ENCODE measurements around the gene CPED1.

GRCh38 chr7:121178452-121178851, 189.9 kb downstream of the CPED1 start:
- no peak for TF ChIP-seq POLR2A (IDR thresholded peaks at IDR 0.05)
- TF ChIP-seq, protein P1, sequence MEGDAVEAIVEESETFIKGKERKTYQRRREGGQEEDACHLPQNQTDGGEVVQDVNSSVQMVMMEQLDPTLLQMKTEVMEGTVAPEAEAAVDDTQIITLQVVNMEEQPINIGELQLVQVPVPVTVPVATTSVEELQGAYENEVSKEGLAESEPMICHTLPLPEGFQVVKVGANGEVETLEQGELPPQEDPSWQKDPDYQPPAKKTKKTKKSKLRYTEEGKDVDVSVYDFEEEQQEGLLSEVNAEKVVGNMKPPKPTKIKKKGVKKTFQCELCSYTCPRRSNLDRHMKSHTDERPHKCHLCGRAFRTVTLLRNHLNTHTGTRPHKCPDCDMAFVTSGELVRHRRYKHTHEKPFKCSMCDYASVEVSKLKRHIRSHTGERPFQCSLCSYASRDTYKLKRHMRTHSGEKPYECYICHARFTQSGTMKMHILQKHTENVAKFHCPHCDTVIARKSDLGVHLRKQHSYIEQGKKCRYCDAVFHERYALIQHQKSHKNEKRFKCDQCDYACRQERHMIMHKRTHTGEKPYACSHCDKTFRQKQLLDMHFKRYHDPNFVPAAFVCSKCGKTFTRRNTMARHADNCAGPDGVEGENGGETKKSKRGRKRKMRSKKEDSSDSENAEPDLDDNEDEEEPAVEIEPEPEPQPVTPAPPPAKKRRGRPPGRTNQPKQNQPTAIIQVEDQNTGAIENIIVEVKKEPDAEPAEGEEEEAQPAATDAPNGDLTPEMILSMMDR (IDR thresholded peaks at IDR 0.05) = no peak

Data from testis (tissue), 2 donors.